Endothelial cell of umbilical vein (primary cell): ENCODE data around the gene SCAND1. TPM values are rescaled to one million over a fixed set of nuclear protein-coding genes. Genes with fewer than 3 reads are reported as not detected.
"Not testable (repeated sequence)": the region's sequence is repeated elsewhere in the genome, so short reads cannot be mapped to it uniquely, and the experiment has no call there.

Source experiments
- BruUV-seq: library from RNA; stranded (reverse); fragments of 400-500 nt; replicated peaks from 2 replicates; lab custom pipeline; 2021; lab: Mats Ljungman, UMichigan
- CTCF ChIA-PET: fragments of 300-600, 350-600 bp; sonication (Branson Sonifier 250); formaldehyde crosslinking; loops from one replicate; lab custom pipeline; 2021; ENCODE audit warnings: antibody characterized with exemption, inconsistent platforms; lab: Charles Lee
- POLR2A ChIA-PET: fragments of 300-600, 350-600 bp; sonication (Branson Sonifier 250); formaldehyde crosslinking; loops from one replicate; lab custom pipeline; 2021; ENCODE audit warnings: antibody characterized with exemption, inconsistent platforms; lab: Charles Lee
- DNase-seq: peaks from one replicate; pipeline ENCODE4 v3.0.0-alpha.2; 2011; ENCODE audit warnings: low read depth, low spot score
- FAIRE-seq: peaks from 2 replicates; lab custom pipeline; 2011; peaks lifted over from hg19 to GRCh38; lab: Jason Lieb, UNC
- H2AFZ ChIP-seq: 2 replicates; pipeline ENCODE4 v1.6.0; 2012; ENCODE audit warnings: low read depth, low read length, control low read depth, inconsistent platforms
- H3K27ac ChIP-seq: 2 replicates; pipeline ENCODE4 v1.5.1; 2011; ENCODE audit warnings: low read depth, mild to moderate bottlenecking, control low read depth, low read length, moderate library complexity; ENCODE audit not compliant: insufficient read depth
- H3K27me3 ChIP-seq, 2 experiments: 2 replicates each; pipeline versions ENCODE4 v1.6.0 to v1.6.1; 2011; ENCODE audit warnings: low read length in 2 of 2, mixed read lengths in 1 of 2; ENCODE audit not compliant: control insufficient read depth in 2 of 2, insufficient read depth in 2 of 2
- H3K36me3 ChIP-seq, 2 experiments: 2 replicates in 1 of 2; 3 replicates in 1 of 2; pipeline ENCODE4 v1.5.1; 2011; ENCODE audit warnings: low read length in 2 of 2, mild to moderate bottlenecking in 1 of 2, moderate library complexity in 1 of 2; ENCODE audit not compliant: control insufficient read depth in 2 of 2, insufficient read depth in 2 of 2; ENCODE audit errors: extremely low read depth in 1 of 2
- H3K4me1 ChIP-seq: 3 replicates; pipeline ENCODE4 v1.5.1; 2011; ENCODE audit warnings: mild to moderate bottlenecking, low read length; ENCODE audit not compliant: control insufficient read depth, insufficient read depth; ENCODE audit errors: extremely low read depth
- H3K4me2 ChIP-seq: 2 replicates; pipeline ENCODE4 v1.6.1; 2011; ENCODE audit warnings: low read length, control low read depth, mixed read lengths; ENCODE audit not compliant: insufficient read depth
- H3K4me3 ChIP-seq, 3 experiments: fragments of 200-600 bp in 1 of 3; sonication (generic), shearing (Covaris generic) in 1 of 3; replicated peaks in 1 of 3; 2 replicates each; pipeline ENCODE4 v1.5.1; 2011 to 2016; ENCODE audit warnings: control low read depth in 3 of 3, low read length in 3 of 3, mild to moderate bottlenecking in 2 of 3, inconsistent platforms in 1 of 3, low read depth in 1 of 3, moderate library complexity in 1 of 3; ENCODE audit not compliant: insufficient read depth in 1 of 3
- H3K79me2 ChIP-seq: 2 replicates; pipeline ENCODE4 v1.6.0; 2012; ENCODE audit warnings: low read length, inconsistent platforms; ENCODE audit not compliant: control insufficient read depth, insufficient read depth
- H3K9ac ChIP-seq: replicated peaks from 2 replicates; pipeline ENCODE3; 2011; ENCODE audit warnings: low read length, control low read depth; ENCODE audit not compliant: insufficient read depth; ENCODE audit errors: extremely low read depth
- H3K9me1 ChIP-seq: replicated peaks from 3 replicates; pipeline ENCODE4 v1.6.0; 2011; ENCODE audit warnings: mild to moderate bottlenecking, low read length; ENCODE audit not compliant: control insufficient read depth, insufficient read depth; ENCODE audit errors: extremely low read depth
- H3K9me3 ChIP-seq: replicated peaks from 2 replicates; pipeline ENCODE4 v1.5.1; 2012; ENCODE audit warnings: low read length, inconsistent platforms; ENCODE audit not compliant: control insufficient read depth, insufficient read depth
- H4K20me1 ChIP-seq: replicated peaks from 2 replicates; pipeline ENCODE3; 2011; ENCODE audit warnings: mild to moderate bottlenecking, low read length; ENCODE audit not compliant: control insufficient read depth, insufficient read depth; ENCODE audit errors: extremely low read depth
- EZH2 ChIP-seq: IDR thresholded peaks from 2 replicates; pipeline ENCODE4 v1.6.1; 2012; ENCODE audit warnings: borderline replicate concordance, low read depth, mild to moderate bottlenecking, moderate library complexity, low read length, inconsistent platforms; ENCODE audit not compliant: severe bottlenecking
- FOS ChIP-seq: IDR thresholded peaks from 2 replicates; pipeline ENCODE4 v1.6.1; 2011; ENCODE audit warnings: mild to moderate bottlenecking, low read length, moderate library complexity, borderline replicate concordance; ENCODE audit not compliant: insufficient read depth
- JUN ChIP-seq: IDR thresholded peaks from 2 replicates; pipeline ENCODE4 v1.6.1; 2011; ENCODE audit warnings: borderline replicate concordance, low read depth; ENCODE audit not compliant: insufficient read length, insufficient read depth
- MYC ChIP-seq: IDR thresholded peaks from one replicate; pipeline ENCODE4 v1.6.1; 2011; ENCODE audit warnings: mild to moderate bottlenecking, low read depth, low read length
- POLR2A ChIP-seq: IDR thresholded peaks from 2 replicates; pipeline ENCODE4 v1.6.1; 2012; ENCODE audit warnings: low read depth, mild to moderate bottlenecking, control low read depth, low read length
- dilution Hi-C: fragments of 300-500 bp; cut with MboI; formaldehyde crosslinking; loops from one replicate; pipeline ENCODE4 v1.15.0; 2019; ENCODE audit warnings: low sequenced_read_pairs; ENCODE audit not compliant: extremely low pct_ligation_motif_present
- intact Hi-C: fragments of 100-400 bp; cut with micrococcal nuclease; formaldehyde crosslinking; loops from one replicate; pipeline ENCODE4 v1.10.0; 2022
- polyA plus RNA-seq, 4 experiments: library from polyadenylated mRNA; depleted of rRNA in 3 of 4; stranded (reverse) in 3 of 4; unstranded in 1 of 4; fragments of >200 nt; gene quantifications; 2 replicates each; pipeline versions ENCODE4 v1.2.1 to v1.2.3, GENCODE V29; 2011 to 2012; ENCODE audit warnings: missing spikeins in 1 of 4
- total RNA-seq: library from RNA; stranded (reverse); gene quantifications from 2 replicates; pipeline ENCODE4 v1.2.3, GENCODE V29; 2021
- TF ChIP-seq, protein P1 (sequence below): IDR thresholded peaks from 2 replicates; pipeline ENCODE4 v1.6.1; 2011; ENCODE audit not compliant: insufficient read depth, insufficient read length
- TF ChIP-seq, protein P2 (sequence below), 2 donors: IDR thresholded peaks; 1 replicate in 1 of 2; 2 replicates in 1 of 2; pipeline ENCODE4 v1.5.1; 2011; ENCODE audit warnings: low read length in 2 of 2, mild to moderate bottlenecking in 2 of 2, moderate library complexity in 2 of 2, control low read depth in 1 of 2, inconsistent platforms in 1 of 2, low read depth in 1 of 2; ENCODE audit not compliant: insufficient read depth in 1 of 2; ENCODE audit errors: extremely low read depth in 1 of 2

Gene SCAND1
- total and polyA plus RNA-seq, 2 donors (not counting 3 experiments of a cell fraction or from before 2014, with no cell fraction given), result 83.5 to 85.7 TPM

DNA sequence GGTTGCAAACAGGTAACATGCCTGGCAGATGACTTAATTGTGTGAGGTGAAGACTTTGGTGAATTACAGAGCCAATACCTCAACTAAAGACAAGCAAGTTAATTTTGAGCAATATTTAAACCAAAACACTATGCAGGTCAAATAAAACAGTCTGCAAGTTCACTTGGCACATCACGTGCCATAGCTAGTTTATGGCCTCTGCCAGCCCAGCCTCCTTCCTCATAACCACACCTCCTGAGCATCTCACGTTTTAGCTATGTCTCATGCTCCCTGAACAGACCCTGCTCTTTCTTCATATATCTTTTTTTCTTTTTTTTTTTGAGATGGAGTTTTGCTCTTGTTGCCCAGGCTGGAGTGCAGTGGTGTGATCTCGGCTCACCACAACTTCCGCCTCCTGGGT, 9.6 kb upstream of the SCAND1 start:
- Histone ChIP-seq H2AFZ (no peak overlapping the region), H3K9me3 (no peaks in the 10 kb centered on the region), H3K27me3 (peaks cover 5 to 9% of the 10 kb centered on the region in 2 experiments), H3K9ac (no peak overlapping the region), H3K4me2 (no peak overlapping the region), H3K4me1 (no peaks in the 10 kb centered on the region), H3K27ac (no peak overlapping the region), H3K36me3 (no peaks in the 10 kb centered on the region), H3K79me2 (no peaks in the 10 kb centered on the region), H3K4me3 (no peak overlapping the region), H4K20me1 (no peaks in the 10 kb centered on the region), H3K9me1 (no peaks in the 10 kb centered on the region)
- no TSS peak for BruUV-seq
- intact Hi-C loops (no loop called here), dilution Hi-C loops (no loop called here)
- TF ChIP-seq EZH2 (no peak), FOS (no peak), JUN (no peak), POLR2A (no peak), MYC (no peak)
- TF ChIP-seq, protein P1, sequence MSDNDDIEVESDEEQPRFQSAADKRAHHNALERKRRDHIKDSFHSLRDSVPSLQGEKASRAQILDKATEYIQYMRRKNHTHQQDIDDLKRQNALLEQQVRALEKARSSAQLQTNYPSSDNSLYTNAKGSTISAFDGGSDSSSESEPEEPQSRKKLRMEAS, result no peak
- TF ChIP-seq, protein P2, sequence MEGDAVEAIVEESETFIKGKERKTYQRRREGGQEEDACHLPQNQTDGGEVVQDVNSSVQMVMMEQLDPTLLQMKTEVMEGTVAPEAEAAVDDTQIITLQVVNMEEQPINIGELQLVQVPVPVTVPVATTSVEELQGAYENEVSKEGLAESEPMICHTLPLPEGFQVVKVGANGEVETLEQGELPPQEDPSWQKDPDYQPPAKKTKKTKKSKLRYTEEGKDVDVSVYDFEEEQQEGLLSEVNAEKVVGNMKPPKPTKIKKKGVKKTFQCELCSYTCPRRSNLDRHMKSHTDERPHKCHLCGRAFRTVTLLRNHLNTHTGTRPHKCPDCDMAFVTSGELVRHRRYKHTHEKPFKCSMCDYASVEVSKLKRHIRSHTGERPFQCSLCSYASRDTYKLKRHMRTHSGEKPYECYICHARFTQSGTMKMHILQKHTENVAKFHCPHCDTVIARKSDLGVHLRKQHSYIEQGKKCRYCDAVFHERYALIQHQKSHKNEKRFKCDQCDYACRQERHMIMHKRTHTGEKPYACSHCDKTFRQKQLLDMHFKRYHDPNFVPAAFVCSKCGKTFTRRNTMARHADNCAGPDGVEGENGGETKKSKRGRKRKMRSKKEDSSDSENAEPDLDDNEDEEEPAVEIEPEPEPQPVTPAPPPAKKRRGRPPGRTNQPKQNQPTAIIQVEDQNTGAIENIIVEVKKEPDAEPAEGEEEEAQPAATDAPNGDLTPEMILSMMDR (IDR thresholded peaks at IDR 0.05; ENCODE audit: extremely low read depth in 1 of 2, insufficient read depth in 1 of 2, low read depth in 1 of 2, low read length in 2 of 2), result no peak
- FAIRE-seq (no peak), DNase-seq (no peak)
- CTCF ChIA-PET, result interaction anchor here (0.7 kb wide), 1 partner anchor 29 kb away, joined by 4 read pairs; no protein-coding TSS in a partner anchor
- POLR2A ChIA-PET, result no interaction called here

DNA sequence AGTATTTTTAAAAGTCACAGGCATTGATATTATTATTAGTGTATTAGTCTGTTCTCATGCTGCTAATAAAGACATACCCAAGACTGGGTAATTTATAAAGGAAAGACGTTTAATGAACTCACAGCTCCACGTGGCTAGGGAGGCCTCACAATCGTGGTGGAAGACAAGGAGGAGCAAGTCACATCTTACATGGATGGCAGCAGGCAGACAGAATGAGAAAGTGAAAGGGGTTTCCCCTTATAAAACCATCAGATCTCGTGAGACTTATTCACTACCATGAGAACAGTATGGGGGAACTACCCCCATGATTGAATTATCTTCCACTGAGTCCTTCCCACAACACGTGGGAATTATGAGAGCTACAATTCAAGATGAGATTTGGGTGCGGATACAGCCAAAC, 5.0 kb upstream of the SCAND1 start:
- intact Hi-C loops, result not testable (repeated sequence)

More for the DNA sequence above, 5.0 kb upstream of the SCAND1 start:
- H3K27ac ChIP-seq, dilution Hi-C loops, POLR2A ChIA-PET, H3K9me3 ChIP-seq, H3K4me3 ChIP-seq, H2AFZ ChIP-seq, H4K20me1 ChIP-seq, H3K4me1 ChIP-seq, H3K4me2 ChIP-seq, H3K79me2 ChIP-seq, FAIRE-seq, H3K9ac ChIP-seq, DNase-seq, H3K27me3 ChIP-seq, H3K36me3 ChIP-seq, BruUV-seq, H3K9me1 ChIP-seq: not testable (repeated sequence)
- CTCF ChIA-PET, result interaction anchor here (1.0 to 1.1 kb wide), 3 partner anchors 14 to 179 kb away, joined by 3 to 4 read pairs (median 3); no protein-coding TSS in a partner anchor
